Pancreas (tissue), 10 donors: ENCODE data around the gene SLC1A5. TPM values are rescaled to one million over a fixed set of nuclear protein-coding genes. Genes with fewer than 3 reads are reported as not detected.

ENCODE experiments used
- ATAC-seq, 4 donors: fragments of 200-7000 bp; cut with Tn5 transposase; one replicate each; pipeline versions ENCODE4 v1.8.0 to v1.9.1; 2020; ENCODE audit warnings: mild to moderate bottlenecking in 4 of 4, moderate library complexity in 4 of 4
- DNase-seq, 6 donors: peaks; one replicate each; pipeline ENCODE4 v3.0.0-alpha.2; 2020
- FAIRE-seq: peaks from 2 replicates; lab custom pipeline; 2012; peaks lifted over from hg19 to GRCh38; lab: Jason Lieb, UNC
- H3K27ac ChIP-seq, 4 donors: fragments of 200-600 bp; sonication (generic); 1 replicate in 3 of 4; 2 replicates in 1 of 4; pipeline versions ENCODE4 v1.5.0 to v1.8.0; 2020
- H3K27me3 ChIP-seq, 4 donors: fragments of 200-600 bp; one replicate each; pipeline ENCODE4 v1.8.0; 2021
- H3K36me3 ChIP-seq, 3 donors: fragments of 200-600 bp; sonication (generic) in 1 of 3; one replicate each; pipeline versions ENCODE4 v1.5.0 to v1.8.0; 2020 to 2021
- H3K4me1 ChIP-seq, 3 donors: fragments of 200-600 bp; one replicate each; pipeline ENCODE4 v1.8.0; 2021
- H3K4me3 ChIP-seq, 4 donors: fragments of 200-600 bp; sonication (generic) in 2 of 4; one replicate each; pipeline versions ENCODE4 v1.5.0 to v1.8.0; 2020 to 2021
- H3K9me3 ChIP-seq, 4 donors: fragments of 200-600 bp; one replicate each; pipeline ENCODE4 v1.8.0; 2021
- CTCF ChIP-seq, 4 donors: fragments of 200-600 bp; sonication (generic) in 3 of 4; IDR thresholded peaks; one replicate each; pipeline versions ENCODE4 v1.5.0 to v1.8.0; 2021; ENCODE audit warnings: antibody characterized with exemption in 4 of 4
- WGBS, 2 donors: extraction: QIAGEN DNeasy Blood & Tissue Kit; methylation state at CpG; one replicate each; pipeline ENCODE4 v1.1.7; 2013; 5-methylcytosine and 5-hydroxymethylcytosine counted together
- intact Hi-C, 3 donors: fragments of 100-400 bp; cut with DNase I; formaldehyde crosslinking; loops; one replicate each; pipeline versions ENCODE4 v1.11.1 to v1.14.2; 2022
- polyA plus RNA-seq, 2 donors: library from polyadenylated mRNA; stranded (reverse); fragments of 200-250 nt; gene quantifications; one replicate each; pipeline ENCODE4 v1.2.3, GENCODE V29; 2013
- total RNA-seq, 6 donors: library from RNA; stranded (reverse); fragmentation: NEBNext Ultra II Directional in 4 of 6; extraction: Animal tissue kit (Norgen Biotek cat#: 25700) in 4 of 6; gene quantifications; one replicate each; pipeline versions ENCODE4 v1.2.1 to v1.2.4, GENCODE V29; 2021 to 2023
- donor health status: healthy with polysubstance abuse.
- donor health status: DM: no; HTN: no; CAD: no; lungs with moderate emphysema.
- donor health status: DM: no; HTN: no; CAD: no.
- donor health status: control.
- donor health status: control.
- donor health status: Bipolar disorder and iron deficiency.
- donor health status: DM: yes; HTN: yes; CAD: no.
- donor health status: DM: no; HTN: no; CAD: no.
- donor health status: DM: no; HTN: no; CAD: no.
- donor health status: DM: yes; HTN: yes; CAD: no.

Gene SLC1A5
- total and polyA plus RNA-seq, 8 donors, result 8.6 to 148 (median 14.7) TPM

GRCh38 chr19:46802152-46802551 lies 13.8 kb upstream of the SLC1A5 start:
- Histone ChIP-seq H3K4me3 (no peak overlapping the region), H3K36me3 (no peaks in the 10 kb centered on the region), H3K27me3 (no peaks in the 10 kb centered on the region), H3K27ac (no peak overlapping the region), H3K4me1 (no peaks in the 10 kb centered on the region), H3K9me3 (no peaks in the 10 kb centered on the region)
- FAIRE-seq (no peak), ATAC-seq (no peak), DNase-seq (no peak)
- WGBS, 2 donors, result 85 to 90% methylated on average over 5 of the region's 5 CpGs
- TF ChIP-seq CTCF (IDR thresholded peaks at IDR 0.05), result no peak
- intact Hi-C loops, result no loop called here

DNA sequence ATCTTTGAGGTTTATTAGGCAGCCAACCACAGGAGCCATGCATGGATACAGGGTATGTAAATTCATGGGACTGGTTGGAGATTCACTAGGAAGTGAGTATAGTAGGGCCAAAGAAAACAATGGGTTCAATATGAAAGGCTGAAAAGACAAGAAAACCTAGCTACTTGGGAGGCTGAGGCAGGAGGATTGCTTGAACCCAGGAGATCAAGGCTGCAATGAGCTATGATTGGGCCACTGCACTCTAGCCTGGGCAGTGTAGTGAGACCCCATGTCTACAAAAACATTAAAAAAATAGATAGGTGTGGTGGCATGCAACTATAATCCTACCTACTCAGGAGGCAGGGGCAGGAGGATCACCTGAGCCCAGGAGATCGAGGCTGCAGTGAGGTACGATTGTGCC lies 10.3 kb upstream of the SLC1A5 start:
- Histone ChIP-seq H3K4me1 (no peaks in the 10 kb centered on the region), H3K4me3 (no peak overlapping the region), H3K9me3 (no peaks in the 10 kb centered on the region), H3K27me3 (no peaks in the 10 kb centered on the region), H3K36me3 (no peaks in the 10 kb centered on the region), H3K27ac (no peak overlapping the region)
- DNase-seq (no peak), ATAC-seq (no peak), FAIRE-seq (no peak)
- intact Hi-C loops, result no loop called here
- 85 to 95% methylated on average over 2 of the region's 2 CpGs for WGBS, 2 donors
- no peak for TF ChIP-seq CTCF (IDR thresholded peaks at IDR 0.05)

DNA sequence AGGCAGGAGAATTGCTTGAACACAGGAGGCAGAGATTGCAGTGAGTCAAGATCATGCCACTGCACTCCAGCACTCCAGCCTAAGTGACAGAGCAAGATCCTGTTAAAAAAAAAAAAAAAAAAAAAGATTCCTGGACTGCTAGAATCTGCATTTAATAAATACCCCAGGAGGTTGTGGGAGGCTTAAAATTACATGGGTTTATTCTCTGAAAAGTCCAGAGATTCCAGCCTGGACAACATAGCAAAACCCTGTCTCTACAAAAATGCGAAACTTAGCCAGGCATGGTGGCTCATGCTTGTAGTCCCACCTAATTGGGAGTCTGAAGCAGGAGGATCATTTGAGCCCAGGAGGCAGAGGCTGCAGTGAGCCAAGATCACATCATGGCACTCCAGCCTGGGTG lies 9.5 kb upstream of the SLC1A5 start:
- ATAC-seq (no peak), FAIRE-seq (no peak), DNase-seq (no peak)
- Histone ChIP-seq H3K36me3 (no peaks in the 10 kb centered on the region), H3K9me3 (no peaks in the 10 kb centered on the region), H3K27me3 (no peaks in the 10 kb centered on the region), H3K4me3 (no peak overlapping the region), H3K27ac (no peak overlapping the region), H3K4me1 (no peaks in the 10 kb centered on the region)
- intact Hi-C loops, result no loop called here
- 90 to 96% methylated on average over 1 of the region's 1 CpG for WGBS, 2 donors
- no peak for TF ChIP-seq CTCF (IDR thresholded peaks at IDR 0.05)

DNA sequence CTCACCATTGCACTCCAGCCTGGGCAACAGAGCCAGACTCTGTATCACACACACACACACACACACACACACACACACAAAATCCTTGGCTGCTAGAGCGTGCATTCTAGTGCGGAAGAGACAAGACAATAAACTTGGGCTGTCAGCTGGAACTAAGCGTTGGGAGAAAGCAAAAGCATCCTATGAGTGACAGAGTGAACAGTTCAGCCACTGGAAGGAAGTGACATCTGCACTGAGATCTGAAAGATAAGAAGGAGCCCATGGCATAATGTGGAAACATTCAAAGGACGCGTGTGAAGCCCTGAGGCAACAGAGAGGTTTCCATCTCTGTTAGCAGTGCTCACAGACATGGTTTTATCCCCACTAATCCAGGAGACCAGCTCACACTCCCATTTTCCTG lies 3.5 kb upstream of the SLC1A5 start:
- ATAC-seq, result no peak
- Histone ChIP-seq H3K27ac (no peak overlapping the region), H3K9me3 (no peaks in the 10 kb centered on the region), H3K27me3 (no peaks in the 10 kb centered on the region), H3K4me1 (peaks cover 0 to 4% (median 0%) of the 10 kb centered on the region in 3 donors), H3K4me3 (no peak overlapping the region), H3K36me3 (no peaks in the 10 kb centered on the region)
- FAIRE-seq, result no peak
- 74 to 85% methylated on average over 5 of the region's 5 CpGs for WGBS, 2 donors
- no peak for TF ChIP-seq CTCF (IDR thresholded peaks at IDR 0.05)
- intact Hi-C loops, result no loop called here
- no peak for DNase-seq

GRCh38 chr19:46789371-46789770 lies 977 bp upstream of the SLC1A5 start:
- no peaks in the 10 kb centered on the region for H3K27me3 ChIP-seq
- H3K4me3 ChIP-seq, result no peak overlapping the region
- ATAC-seq (no peak), FAIRE-seq (no peak), DNase-seq (no peak)
- WGBS, 2 donors, result 76 to 90% methylated on average over 8 of the region's 8 CpGs
- TF ChIP-seq CTCF (IDR thresholded peaks at IDR 0.05), result no peak
- no peaks in the 10 kb centered on the region for H3K36me3 ChIP-seq
- H3K9me3 ChIP-seq, result no peaks in the 10 kb centered on the region
- peaks cover 3 to 4% (median 3%) of the 10 kb centered on the region in 3 donors for H3K4me1 ChIP-seq
- H3K27ac ChIP-seq, result no peak overlapping the region
- intact Hi-C loops, result no loop called here
